HG03460 (cell line): ENCODE results near the gene TRPM3.

Source experiments
- ATAC-seq: cut with Tn5 transposase; IDR thresholded peaks from one replicate; pipeline ENCODE4 v1.9.1; 2021; ENCODE audit not compliant: unreplicated experiment

Gene TRPM3

DNA sequence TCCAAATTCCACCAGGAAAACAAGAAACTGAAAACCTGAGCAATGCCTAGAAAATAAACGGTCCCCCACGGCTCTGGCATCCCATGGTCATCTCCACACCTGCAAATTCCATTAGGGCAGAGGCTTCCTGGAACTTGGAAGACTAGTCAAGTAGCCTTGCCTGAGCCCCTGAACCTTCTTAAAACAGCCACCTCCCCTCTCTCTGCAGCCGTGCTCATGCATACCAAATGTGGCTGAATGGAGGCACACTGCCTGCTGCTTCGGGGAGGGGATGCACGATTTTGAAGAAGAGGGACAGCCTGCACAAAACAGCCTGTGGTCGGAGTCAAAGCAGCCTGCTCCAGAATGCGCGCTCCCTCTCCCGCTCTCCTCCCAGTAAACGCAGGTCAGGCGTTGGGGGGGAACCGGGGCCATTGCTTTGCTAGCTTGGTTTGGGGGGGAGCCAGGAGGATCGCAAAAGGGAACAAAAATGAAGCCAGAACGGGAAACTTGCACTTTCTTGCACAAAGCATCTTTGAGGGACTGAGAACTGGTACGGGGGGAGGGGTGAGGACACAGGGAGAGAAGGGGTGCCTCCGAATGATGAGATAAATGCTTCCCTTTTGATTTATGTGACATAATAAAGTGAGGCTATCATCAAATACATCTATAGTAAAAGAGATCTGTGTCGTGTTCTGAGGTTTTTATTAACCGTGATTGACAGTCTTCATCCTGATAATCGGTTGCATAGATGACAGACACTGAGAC lies at the start of gene TRPM3:
TSS of gene TRPM3 (minus strand) at position 347 of the 747 bp plus-strand sequence. CDS start at position 80, 267 bp downstream.
- ATAC-seq: no peak

DNA sequence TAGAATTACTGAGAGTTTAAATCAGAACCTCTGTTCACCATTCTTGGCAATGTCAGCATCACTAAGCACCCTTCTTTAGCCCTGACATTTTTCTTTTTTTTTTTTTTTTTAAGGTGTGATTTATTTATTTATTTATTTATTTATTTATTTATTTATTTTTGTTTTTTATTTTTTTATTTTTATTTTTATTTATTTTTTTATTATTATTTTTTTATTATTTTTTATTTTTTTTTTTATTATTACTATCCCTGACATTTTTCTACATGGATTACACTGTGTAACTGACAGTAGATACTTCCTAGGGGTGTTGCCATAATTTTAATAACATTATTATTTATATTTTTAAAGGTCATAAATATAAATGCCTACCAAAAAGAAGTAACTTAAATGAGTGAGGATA lies 47.0 kb upstream of the TRPM3 start:
- ATAC-seq: no peak

GRCh38 chr9:71162126-71162525 lies 40.7 kb upstream of the TRPM3 start:
- no peak for ATAC-seq

GRCh38 chr9:71157731-71158130 lies 36.3 kb upstream of the TRPM3 start:
- ATAC-seq: no peak

GRCh38 chr9:71147368-71147767 lies 25.9 kb upstream of the TRPM3 start:
- ATAC-seq: no peak

GRCh38 chr9:71146511-71146910 lies 25.1 kb upstream of the TRPM3 start:
- ATAC-seq: no peak

DNA sequence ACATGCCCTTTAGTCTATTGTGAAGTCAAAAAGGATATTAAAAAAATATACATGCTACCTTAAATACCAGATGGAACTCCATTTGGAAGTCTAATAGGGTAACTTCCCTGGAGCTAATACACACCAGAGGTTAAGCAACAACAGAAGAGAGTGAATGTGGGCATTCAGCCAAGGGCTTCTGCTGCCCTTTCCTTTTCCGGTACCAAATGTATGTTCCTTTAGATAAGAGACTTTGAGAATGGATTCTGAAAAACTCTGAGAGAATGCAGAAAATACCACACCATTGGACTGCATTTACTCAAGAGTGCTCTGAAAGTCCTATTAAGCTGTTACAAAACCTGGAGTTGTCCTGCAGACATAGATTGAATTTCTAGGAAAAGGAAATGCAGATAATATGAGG lies 23.8 kb upstream of the TRPM3 start:
- ATAC-seq: no peak

GRCh38 chr9:71144495-71144894 lies 23.1 kb upstream of the TRPM3 start:
- ATAC-seq: no peak

- no peak for ATAC-seq
Observed at GRCh38 chr9:71136696-71137095, 15.3 kb upstream of the TRPM3 start.

DNA sequence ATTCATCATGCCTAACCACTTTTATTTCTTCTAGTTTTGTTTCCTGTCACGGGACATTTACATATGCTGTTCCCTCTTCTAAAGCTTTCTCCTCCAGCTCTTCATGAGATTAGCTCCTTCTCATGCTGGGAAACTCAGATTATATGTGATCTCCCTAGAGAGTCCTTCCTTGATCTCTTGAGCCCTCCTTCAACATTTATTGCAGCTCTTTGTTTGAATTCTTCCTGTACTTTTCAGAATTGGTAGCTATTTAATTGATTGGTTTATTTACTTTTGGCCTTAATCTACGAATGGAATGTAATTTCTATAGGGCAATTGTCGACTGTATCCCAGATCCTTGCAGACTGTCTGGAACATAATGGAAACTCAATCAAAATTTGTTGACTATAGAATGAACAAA lies 9.7 kb upstream of the TRPM3 start:
- ATAC-seq: no peak

DNA sequence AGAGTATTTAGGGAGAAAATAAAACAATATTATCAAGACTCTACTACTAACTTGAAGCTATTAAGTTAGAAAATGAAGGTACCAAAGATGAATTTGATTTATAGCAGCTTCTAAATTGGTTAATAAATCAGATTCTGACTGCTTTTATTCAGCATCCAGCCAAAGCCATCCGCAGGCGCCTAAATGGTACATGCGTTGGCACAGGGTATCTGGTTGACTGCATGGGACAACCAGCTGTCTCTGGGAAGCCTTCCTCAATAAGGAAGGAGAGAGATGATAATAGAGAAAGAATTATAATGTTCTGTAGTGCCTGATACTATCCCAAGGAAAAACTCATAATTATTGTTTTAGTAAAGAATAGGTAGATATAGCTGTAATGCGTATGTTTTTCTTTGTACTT lies 9.1 kb upstream of the TRPM3 start:
- no peak for ATAC-seq

GRCh38 chr9:71128796-71129195 lies 7.4 kb upstream of the TRPM3 start:
- ATAC-seq: no peak

GRCh38 chr9:71127301-71127700 lies 5.9 kb upstream of the TRPM3 start:
- ATAC-seq: no peak

GRCh38 chr9:71122421-71122820 lies 1.0 kb upstream of the TRPM3 start:
- no peak for ATAC-seq

- no peak for ATAC-seq
Observed at GRCh38 chr9:71122022-71122275, 528 bp upstream of the TRPM3 start.

- no peak for ATAC-seq
Observed at GRCh38 chr9:71120501-71121247, 747 bp downstream of the TRPM3 start.

DNA sequence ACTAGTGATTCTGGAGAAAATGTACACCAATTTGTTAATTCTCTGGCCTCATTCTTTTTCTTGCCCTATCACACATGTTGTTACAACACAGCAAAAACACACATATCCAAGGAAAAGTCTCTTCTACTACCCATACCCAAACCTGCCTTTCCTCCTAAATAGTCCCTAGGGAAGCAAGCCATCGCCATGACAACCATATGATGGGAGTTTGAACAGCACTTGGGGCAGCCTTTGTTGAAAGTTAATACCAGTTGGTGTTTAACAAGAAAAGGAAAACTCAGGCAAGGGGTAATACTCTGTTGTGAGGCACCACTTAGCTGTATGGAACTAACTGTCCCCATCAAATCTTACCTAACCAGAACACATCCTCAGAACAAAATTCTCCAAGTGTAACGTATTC lies 1.7 kb downstream of the TRPM3 start:
- ATAC-seq: no peak

DNA sequence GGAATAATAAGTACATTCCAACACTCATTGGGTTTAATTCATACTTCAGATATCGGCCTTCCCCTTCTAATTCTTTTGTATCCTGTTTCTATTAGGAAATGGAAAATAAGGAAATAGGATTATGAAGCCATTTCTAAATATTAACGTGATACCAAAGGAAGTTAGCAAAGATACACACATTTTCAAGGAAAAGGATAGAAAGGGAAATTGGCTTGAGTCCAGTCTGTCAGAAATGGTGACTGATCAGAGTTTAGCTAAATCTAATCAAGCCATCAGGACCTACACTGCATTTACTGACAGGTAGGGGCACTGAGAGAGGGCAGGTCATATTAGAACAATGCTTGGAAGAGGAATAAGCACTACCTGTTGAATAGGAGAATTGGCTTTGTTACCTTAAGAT lies 3.1 kb downstream of the TRPM3 start:
- ATAC-seq: no peak

GRCh38 chr9:71115448-71115975 lies 5.9 kb downstream of the TRPM3 start:
- ATAC-seq: no peak

DNA sequence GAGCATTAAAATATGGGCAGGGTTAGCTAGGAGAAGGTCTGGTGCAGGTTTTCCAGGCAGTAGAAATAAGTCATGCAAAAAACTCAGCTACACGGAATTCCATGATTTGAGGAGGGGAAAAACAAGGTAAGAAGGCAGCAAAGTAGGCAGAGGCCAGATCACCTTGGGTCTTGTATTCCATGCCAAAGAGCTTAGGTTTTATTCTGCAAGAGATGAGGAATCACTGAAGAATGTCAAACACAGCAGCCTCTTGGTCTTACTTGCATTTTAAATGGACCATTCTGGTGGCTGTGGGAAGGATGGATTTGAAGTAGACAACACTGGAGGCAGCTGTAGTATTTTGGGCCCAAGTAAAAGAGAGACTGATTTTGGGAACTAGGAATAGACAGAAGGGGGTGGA lies 8.6 kb downstream of the TRPM3 start:
- no peak for ATAC-seq

DNA sequence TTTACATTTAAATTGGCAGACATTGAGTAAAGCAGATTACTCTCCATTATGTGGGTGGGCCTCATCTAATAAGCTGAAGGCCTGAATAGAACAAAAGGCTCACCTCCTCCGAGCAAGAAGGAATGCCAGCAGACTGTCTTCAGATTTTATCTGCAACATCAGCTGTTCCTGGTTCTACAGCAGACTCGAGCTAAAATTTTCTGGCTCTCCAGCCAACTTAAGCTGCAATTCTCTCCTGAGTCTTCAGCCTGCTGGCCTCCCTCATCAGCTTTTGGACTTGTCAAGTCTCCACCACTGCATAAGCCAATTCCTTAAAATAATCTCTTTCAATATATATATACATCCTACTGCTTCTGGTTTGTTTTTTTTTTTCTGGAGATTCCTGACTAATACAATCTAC lies 12.5 kb downstream of the TRPM3 start:
- ATAC-seq: no peak

DNA sequence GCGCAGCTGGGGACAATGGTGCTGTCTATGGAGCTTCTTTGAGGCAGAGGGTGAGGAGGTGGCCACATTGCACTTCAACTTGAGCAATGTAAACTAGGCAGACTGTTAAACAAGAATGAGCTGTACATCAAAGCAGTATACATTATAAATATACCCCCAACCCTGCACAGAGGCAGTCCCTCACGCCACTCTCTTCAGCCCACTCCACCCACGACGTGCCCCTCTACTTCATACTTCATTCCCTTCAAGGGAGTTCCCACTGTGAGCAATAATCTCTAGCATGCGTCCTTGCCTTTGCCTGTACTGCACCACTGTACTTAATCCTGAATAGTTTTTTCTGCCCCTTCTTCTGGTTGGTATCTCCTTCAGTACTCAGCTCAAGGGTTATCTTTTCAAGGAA lies 14.4 kb downstream of the TRPM3 start:
- no peak for ATAC-seq

- no peak for ATAC-seq
Observed at GRCh38 chr9:71105192-71105591, 16.2 kb downstream of the TRPM3 start.
